Right lung (tissue), 5 donors: ENCODE results near the gene GINS2. TPM values are rescaled to one million over a fixed set of nuclear protein-coding genes. Genes with fewer than 3 reads are reported as not detected.

Source experiments
- DNase-seq, 2 donors: peaks; one replicate each; pipeline ENCODE4 v3.0.0-alpha.2; 2013
- polyA plus RNA-seq, 5 donors: library from polyadenylated mRNA; unstranded; fragments of 120-200 nt; gene quantifications; one replicate each; pipeline versions ENCODE4 v1.2.1 to v1.2.3, GENCODE V29; 2013; ENCODE audit warnings: inconsistent platforms in 1 of 5, low replicate concordance in 1 of 5; ENCODE audit not compliant: insufficient read length in 5 of 5, insufficient read depth in 1 of 5

Gene GINS2
- polyA plus RNA-seq, 5 donors: 13.1 to 19.7 (median 15.9) TPM

GRCh38 chr16:85643631-85644030 is 45.1 kb downstream of the GINS2 start:
- DNase-seq: no peak

- no peak for DNase-seq
These were observed 45.9 kb downstream of the GINS2 start for GRCh38 chr16:85642762-85643358.

- no peak for DNase-seq
These were observed 47.0 kb downstream of the GINS2 start for GRCh38 chr16:85641776-85642176.

- DNase-seq: no peak
These were observed 47.4 kb downstream of the GINS2 start for GRCh38 chr16:85641305-85641704.

- DNase-seq: no peak
These were observed 48.2 kb downstream of the GINS2 start for GRCh38 chr16:85640585-85640984.

GRCh38 chr16:85640254-85640558 is 48.5 kb downstream of the GINS2 start:
- DNase-seq: no peak

- DNase-seq: no peak
These were observed 49.1 kb downstream of the GINS2 start for GRCh38 chr16:85639529-85640253.

GRCh38 chr16:85638695-85639409 is 49.9 kb downstream of the GINS2 start:
- no peak for DNase-seq

- DNase-seq: no peak
These were observed 50.7 kb downstream of the GINS2 start for GRCh38 chr16:85637808-85638647.

- DNase-seq: no peak
These were observed 51.5 kb downstream of the GINS2 start for GRCh38 chr16:85637061-85637807.

GRCh38 chr16:85636234-85636812 is 52.4 kb downstream of the GINS2 start:
- no peak for DNase-seq

GRCh38 chr16:85635545-85636140 is 53.1 kb downstream of the GINS2 start:
- DNase-seq: no peak

- DNase-seq: no peak
These were observed 53.8 kb downstream of the GINS2 start for GRCh38 chr16:85634747-85635544.

GRCh38 chr16:85633888-85634287 is 54.9 kb downstream of the GINS2 start:
- no peak for DNase-seq

- no peak for DNase-seq
These were observed 55.4 kb downstream of the GINS2 start for GRCh38 chr16:85633438-85633743.

- no peak for DNase-seq
These were observed 55.9 kb downstream of the GINS2 start for GRCh38 chr16:85632709-85633437.

- DNase-seq: no peak
These were observed 56.9 kb downstream of the GINS2 start for GRCh38 chr16:85631802-85632393.

GRCh38 chr16:85631230-85631629 is 57.5 kb downstream of the GINS2 start:
- no peak for DNase-seq

- no peak for DNase-seq
These were observed 58.9 kb downstream of the GINS2 start for GRCh38 chr16:85629853-85630252.
